C1 segment of cervical spinal cord (tissue), 14 donors: ENCODE measurements around the gene LY86.
A peak's percentile ranks its signal among the peaks of the same experiment; 100 is the strongest.
"Not testable (repeated sequence)": the region's sequence is repeated elsewhere in the genome, so short reads cannot be mapped to it uniquely, and the experiment has no call there.

ENCODE experiments used
- DNase-seq, 14 donors: peaks; one replicate each; lab custom pipeline; 2025; lab: John Stamatoyannopoulos, UW

Gene LY86

DNA sequence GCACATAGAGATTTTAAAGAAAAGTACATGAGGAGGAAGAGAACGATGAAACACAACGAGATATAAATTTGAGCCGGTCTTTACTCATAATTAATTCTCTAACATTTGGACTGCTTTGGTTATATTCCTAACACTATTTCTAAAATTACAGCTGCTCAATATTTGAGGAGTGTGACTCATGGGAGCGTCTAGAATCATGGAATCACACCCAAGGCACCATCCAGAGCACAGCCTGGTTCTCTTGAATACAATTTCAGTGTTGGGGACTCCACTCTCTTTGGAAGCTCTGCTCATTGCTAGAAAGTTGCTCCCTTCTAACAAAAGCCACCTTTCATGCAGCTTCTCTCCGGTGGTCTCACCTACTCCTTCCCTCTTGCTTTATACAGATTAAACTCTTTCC is 64.4 kb downstream of the LY86 start:
- DNase-seq, result no peak

DNA sequence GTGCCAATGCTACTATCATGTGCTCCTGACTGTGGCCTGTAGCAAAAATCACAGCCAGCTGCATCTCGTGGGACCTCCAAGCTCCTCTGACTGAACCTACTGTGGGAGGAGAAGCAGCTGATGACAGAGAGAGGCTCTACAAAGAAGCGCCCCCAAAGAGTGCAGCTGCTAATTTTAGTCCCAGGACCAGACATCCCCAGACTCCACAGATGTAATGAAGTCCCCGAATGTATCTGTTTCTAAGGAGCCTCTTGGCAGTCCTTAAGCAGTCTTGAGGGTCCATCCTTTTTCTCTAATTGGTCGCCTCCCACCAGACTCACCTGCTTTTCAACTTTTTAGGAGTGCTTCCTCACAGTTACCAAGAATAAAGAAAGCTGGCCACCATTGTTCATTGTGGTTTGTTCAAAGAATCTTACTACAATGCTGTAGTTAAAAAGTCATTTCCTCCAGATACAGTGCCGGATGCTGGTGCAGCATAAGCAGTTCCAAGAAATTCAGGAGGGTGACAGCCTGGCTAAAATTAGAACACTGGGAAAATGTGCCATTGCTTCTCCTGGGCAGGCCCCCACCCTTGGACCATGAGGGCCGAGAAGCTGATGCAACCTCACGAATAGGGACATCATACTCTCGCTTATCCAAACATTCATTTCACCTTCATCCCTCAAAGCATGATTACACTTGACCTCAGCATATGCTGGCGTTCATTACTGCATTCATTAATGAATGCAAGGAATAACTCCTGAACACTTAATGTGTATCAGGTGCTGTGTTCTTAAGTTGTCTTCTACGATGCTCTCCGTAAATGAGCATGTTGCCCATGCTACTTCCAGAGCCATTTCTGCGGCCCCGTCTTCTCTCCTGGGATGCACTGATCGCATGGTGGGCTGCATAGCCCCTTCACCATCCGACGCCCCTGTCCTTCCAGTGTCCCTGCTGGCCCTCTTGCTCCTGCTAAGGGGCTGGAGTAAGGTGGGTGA is 66.4 kb downstream of the LY86 start:
- DNase-seq, result no peak

DNA sequence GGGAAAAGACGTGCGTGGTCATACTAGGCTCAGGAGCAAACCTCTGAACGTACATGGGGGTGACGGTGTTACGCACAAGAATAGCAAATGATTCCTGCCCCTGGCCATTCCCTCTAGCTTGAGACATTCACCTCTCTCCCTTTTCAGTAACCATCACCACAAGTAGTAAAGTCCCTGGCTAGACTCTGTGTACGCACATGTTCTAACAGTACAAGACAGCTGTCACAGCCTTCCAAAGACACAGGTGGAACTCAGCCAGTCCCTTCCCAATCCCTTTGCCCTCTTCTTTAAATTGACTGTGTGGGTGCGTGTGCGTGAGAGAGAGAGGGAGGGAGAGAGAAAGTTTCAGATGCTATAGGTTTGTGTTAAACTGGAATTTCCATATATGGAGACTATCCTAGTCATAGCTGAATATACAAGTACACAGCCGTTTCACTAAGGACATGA is 67.3 kb downstream of the LY86 start:
- no peak for DNase-seq

DNA sequence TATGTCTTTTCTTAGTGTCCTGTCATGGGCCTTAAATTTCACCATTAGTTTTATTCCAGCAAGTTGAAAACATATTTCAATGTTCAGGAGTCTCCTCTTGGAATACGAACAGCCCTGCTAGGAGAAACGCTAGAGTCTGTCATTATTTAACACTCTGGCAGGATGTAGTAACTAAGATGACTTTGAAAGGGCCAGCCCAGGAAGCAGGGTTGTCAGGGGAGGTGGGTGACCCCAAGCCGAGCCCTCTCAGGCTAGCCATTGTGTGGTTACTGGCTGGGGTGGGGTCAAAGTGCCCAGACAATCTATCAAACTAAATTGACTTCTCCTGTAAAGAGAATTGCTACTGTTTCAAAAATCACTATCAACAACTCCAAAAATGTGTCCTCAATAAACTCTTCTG is 67.8 kb downstream of the LY86 start:
- no peak for DNase-seq

DNA sequence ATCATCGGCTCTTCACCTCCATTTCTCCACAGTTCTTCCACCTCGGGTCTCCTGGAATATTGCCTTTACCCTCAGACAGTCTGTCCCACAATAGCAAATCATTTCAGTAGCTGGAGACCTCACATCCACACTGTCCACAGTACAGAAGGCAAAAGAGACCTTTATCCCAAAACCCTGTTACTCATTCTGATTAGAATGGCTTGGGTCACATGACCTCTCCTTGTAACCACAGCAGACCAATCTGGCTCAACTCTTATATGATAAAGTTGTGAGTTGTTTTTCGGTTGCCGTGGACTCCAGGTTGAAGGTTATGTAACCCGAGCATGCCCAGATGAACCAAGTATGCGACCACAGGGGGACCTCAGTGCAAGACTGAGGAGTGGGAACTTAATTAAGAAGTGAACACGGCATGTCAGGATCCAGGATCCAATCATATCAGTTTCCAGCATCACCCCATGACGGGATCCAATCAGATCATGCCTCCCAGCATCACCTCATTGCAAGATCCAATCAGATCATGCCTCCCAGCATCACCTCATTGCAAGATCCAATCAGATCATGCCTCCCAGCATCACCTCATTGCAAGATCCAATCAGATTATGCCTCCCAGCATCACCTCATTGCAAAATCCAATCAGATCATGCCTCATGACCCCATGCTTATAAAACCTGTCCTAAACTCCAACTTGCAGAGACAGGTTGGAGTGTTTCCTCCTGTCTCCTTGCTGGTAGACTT is 68.7 kb downstream of the LY86 start:
- DNase-seq, result no peak

DNA sequence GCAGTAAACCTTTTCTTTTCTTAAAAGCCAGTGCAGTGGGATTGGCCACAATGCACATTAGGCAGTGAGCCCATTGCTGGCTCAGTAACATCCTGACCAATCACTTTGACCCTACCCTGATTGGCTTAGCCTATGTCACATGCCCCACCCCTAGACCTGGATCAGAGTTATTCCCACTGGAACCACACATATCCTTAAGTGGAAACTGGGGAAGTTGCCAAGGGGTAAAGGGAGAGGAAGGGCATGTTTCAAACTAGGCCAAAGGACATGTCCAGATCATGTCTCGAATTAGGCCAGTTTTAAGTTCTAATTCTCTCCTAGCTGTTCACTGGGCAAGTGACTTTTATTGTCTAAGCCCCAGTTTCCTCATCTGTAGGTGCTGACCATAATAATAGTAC is 69.3 kb downstream of the LY86 start:
- no peak for DNase-seq

DNA sequence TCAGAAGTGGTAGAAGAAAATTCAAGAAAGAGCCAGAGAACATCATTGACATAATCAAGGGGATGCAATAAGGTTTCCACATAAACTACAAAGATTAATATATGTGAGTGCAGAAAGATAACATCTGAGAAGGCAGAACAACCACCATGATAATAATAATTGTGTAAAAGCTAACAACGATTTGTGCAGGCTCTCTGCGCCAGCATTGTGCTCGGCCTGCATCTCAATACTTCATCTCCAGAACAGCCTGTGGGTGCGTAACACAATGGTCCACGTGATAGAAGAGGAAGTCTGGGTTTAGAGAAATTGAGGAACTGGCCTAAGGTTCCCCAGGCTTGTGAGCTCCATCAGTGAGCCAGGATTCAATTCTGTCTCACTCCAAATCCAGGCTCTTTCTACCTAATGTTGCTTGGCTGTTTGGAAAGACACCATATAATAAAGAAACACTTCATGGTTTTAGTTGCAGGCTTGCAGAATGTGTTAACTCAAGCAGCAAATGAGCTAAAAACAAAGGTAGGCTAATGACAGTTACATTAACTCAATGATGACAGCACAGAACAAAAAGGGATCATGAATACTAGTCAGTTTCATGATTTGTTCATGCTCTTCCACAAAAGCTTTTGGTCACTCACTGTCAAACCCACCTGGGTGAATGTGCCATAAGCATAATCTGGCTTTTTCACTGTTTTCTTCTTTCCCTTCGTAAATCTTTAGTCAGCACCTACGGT is 71.2 kb downstream of the LY86 start:
- DNase-seq, result peak in 3 of 14 donors; percentile 5 to 7 (median 6)

DNA sequence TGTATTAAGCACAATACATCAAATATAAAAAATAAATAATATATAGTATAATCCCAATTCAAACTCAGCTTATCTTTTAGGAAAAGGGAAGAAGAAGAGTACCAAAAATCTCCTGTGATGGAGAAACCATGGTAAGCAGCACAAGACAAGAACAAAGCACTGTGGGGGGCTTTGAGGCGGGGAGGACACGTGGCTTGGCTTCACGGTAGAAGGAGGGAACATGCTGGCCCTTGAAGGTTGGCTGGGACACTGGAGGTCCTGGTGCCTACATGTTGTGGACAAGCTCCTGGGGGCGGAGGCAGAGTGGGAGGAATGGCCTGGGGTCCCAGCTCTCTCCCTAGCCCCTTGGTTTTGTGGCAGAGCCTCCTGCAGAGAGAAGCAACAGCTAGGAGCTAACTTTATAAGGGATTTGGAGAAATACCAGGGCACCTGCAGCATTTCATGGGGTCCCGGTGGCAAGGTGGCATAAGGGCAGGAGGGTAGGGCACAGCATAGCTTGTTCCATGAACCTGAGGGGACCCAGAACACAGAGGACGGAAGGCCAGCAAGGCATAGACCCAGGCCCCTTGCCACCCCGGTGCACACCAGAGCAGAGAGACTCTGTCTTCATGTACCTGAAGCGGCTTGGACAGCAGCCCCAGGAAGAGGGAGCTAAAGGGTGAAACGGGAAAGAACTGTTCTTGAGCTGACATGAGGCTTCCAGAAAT is 72.0 kb downstream of the LY86 start:
- DNase-seq, result no peak

DNA sequence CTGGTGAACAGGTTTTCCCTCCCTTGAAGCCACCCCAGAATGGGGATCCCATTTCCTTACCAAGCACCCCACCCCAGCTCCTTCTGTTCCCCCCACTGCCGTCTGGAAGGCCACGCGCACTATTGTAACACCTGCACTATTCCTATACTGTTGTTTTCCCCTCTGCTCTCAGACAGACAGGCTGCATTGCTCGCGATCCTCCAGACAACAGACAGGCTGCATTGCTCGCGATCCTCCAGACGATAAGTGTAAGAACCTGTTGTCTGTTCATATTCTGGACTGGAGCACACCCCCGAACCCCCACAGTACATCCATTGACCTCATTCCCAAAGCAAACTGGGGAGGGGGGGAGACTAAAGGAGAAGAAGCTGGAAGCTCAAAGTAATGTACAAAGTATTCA is 72.7 kb downstream of the LY86 start:
- no peak for DNase-seq

DNA sequence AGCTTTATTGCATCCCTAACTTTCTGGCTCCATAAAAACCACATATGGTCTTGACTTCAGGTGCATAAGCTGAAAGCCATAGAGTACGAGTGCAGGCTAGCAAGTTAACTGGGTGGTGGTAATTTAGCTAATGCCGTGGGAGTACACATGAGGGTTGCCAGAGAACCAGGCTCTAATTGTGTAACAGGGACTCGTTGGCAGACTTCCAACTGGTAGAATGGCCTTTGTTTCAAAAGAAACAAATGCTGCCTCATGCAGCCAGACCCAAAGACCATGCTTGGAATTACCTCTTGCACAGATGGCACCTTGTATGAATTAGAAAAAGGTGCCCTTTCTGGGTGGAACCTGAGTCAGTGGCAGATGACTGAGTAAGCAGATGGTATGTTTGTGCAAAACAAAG is 73.2 kb downstream of the LY86 start:
- DNase-seq, result peak in 8 of 14 donors; percentile 9 to 93 (median 15)

DNA sequence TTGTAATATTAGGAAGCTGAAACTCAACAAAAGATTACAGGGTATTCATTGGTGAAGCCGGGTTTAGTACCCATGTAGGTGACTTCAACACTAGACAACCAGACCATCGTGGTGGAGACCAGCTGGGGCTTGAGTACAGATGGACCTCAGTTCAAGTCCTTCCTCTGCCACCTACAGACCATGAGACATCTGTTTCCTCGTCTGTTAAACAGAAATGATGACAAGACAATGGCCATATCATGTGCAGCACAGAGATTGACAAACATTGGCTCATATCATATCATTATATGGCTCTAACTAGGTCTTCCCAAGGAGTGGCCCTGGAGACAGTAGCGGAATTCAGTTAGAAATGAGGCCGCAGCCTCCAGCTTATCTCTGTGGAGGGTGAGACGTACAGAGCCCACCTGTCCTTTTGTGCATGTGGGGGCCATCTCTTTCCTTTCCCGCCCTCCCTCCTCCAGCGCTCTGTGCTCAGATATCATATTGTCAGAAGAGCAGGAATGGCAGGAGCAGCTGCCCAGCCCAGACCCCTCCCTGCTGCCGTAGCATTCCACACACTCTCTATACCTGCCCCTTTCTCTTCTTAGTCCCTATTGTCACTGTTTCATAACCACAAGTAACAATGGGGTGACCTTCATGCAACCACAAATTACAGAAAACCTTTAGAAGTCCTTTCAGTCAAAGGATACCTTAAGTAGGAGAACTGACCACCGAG is 75.1 kb downstream of the LY86 start:
- no peak for DNase-seq

DNA sequence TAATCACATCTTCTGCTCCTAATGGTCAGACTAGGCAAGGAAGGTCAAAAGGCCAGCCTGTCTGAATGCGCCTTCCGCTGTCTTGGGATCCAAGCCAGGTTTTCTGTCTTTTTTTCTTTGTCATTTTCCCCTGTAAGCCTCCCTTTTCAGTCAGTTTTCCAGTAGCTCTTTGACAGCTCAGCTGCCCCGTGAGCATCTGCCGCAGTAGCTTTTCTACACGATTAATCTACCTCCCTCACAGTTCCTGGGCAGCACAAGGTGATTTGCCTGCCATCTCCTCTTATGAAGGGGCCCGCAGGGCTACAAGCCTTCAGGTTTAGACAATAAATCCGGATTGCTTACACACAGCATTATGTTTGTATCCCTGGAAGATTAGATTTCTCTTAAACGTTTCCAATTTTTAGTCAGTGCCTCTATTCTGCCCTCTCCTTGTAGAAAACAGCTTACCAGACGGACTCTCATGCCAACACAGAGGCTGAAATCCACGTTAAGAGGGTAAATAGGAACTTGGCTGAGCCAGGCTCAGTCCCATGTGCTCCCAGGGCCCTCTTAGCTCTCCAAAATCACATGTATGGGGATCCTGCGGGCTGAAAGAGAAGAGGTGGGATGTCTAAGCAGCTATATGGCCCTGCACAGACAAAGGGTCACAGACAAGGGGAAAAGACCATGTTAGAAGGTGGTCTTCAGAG is 77.2 kb downstream of the LY86 start:
- DNase-seq, result no peak

DNA sequence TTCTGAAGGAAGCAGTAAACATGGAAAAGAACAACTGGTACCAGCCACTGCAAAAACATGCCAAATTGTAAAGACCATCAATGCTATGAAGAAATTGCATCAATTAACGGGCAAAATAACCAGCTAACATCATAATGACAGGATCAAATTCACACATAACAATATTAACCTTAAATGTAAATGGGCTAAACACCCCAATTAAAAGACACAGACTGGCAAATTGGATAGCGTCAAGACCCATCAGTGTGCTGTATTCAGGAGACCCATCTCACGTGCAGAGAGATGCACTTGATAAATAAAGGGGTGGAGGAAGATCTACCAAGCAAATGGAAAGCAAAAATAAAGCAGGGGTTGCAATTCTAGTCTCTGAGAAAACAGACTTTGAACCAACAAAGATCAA is 81.6 kb downstream of the LY86 start:
- DNase-seq, result not testable (repeated sequence)

DNA sequence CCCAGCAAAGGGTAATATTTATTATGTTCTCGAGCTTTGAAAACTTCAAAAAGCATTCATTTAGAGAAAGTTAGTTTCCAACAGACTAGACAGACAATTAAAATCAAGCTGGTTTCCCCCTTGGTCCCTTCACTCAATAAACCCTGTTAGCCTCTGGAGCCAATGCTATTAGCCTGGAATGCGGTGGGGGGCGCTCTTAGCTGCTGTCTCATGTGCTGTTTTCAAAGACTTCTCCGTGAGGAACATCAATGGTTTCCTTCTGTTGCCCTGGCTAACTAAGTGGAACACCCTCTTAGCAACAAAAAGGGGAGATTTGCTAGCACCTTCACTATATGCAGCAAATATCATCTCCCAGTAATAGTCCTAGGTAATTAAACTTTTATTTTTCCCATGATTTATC is 86.4 kb downstream of the LY86 start:
- DNase-seq, result no peak

DNA sequence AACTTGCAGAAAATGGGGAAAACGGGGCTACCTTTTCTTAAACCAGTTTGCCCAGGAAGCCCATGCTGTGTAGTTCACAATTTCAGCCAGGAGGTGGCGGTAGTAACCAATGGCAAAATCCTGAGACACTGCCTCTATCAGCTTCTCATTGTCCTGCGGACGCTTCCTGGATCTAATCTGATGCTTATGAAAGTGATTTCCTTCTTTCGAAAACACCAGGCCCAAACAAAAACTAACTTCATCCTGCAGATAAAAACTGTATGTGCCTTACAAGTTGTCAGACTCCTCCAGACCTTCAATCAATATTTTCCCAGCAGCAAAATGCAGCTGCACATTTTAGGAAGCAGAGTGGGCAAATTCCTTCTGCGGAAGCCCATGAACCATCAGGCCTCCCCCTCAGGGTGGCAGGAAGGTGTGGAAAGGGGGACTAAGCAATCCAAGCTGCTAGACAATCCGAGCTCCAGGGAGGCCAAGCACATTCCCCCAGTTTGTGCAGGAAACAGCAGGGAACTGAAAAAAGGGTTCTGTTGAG is 88.5 kb downstream of the LY86 start:
- peak in 11 of 14 donors; percentile 22 to 76 (median 50) for DNase-seq

DNA sequence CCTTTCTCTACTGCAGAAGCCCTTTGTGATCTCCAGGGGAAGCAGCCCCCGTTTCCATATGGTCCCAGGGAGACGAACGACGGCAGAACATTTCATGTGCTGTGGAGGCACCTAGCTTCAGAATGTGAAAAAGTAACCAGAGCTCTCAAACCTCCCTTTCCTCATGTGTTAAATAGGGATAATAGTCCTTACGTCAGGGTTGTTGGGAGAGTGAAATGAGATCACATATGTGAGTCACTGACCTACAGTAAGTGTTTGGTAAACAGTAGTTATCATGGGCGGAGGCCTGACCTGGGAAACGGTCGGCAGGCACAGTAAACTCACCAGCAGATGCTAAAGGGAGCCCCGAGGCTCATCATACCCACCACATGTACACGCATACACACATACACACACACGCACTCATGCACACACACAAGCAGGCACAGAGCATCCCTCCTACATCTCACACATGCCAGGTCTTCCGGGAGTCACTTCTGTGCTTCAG is 89.7 kb downstream of the LY86 start:
- DNase-seq, result no peak

DNA sequence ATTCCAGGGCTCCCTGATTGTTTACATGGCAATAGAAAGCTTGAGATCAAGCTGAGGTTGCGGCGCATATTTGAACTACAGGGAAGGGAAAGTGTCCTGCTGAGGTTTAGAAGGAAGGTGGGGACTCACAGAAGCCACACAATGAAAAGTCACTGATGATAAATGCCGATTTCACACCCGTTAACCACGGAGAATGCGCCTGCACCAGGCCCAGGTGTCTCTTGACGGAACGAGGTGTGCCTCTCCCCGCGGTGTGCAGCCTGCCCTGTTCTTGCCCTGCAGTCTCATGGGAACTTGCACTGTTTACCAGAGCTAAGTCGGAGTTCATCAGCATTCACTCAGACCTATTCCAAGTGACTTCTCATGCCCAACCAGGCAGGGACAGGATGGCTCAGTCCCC is 90.3 kb downstream of the LY86 start:
- DNase-seq, result no peak

DNA sequence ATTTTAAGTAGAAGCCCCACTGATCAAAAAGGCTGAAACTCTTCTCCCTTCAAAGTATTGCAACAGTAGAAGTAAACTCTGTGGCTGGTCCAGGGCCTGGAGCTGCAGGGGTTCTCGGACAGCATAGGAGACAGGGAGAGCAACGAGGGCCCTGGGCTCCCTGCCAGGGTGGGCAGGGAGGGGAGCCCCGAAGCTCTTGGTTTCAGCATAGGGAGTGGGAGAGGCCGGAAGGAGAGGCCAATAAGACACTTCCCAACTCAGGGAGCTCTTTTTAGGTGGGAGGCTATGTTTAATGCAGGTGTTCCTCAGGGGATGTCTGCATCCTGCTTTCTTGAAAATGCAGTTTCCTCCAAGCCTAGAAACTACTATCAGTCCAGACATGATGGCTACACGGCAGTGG is 91.1 kb downstream of the LY86 start:
- no peak for DNase-seq

DNA sequence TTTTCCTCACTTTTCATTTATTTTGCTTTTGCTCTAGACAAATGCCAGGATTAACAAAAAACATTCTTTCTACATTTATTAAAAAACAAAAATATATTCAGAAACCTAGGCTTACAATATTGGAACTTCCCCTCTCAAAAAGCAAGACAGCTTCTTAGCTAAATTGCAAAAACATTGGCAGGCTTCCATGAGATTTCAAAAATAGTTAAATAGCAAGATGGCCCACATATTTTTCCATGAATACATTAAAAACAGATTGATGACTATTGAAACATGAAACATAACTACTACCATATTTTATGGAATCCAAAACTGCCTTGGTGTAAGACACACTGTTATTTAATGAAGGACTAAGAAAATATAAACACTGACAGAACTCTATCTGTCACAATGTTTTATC is 92.0 kb downstream of the LY86 start:
- no peak for DNase-seq
